ENCODE measurements around the gene CDH22. TPM values are rescaled to one million over a fixed set of nuclear protein-coding genes. Genes with fewer than 3 reads are reported as not detected.

Gene CDH22
- total and polyA plus RNA-seq, 9 of the 15 experiments (the other 6 are each of a cell fraction or from before 2014, with no cell fraction given) = 0.07 to 0.08 TPM; not detected in 7

DNA sequence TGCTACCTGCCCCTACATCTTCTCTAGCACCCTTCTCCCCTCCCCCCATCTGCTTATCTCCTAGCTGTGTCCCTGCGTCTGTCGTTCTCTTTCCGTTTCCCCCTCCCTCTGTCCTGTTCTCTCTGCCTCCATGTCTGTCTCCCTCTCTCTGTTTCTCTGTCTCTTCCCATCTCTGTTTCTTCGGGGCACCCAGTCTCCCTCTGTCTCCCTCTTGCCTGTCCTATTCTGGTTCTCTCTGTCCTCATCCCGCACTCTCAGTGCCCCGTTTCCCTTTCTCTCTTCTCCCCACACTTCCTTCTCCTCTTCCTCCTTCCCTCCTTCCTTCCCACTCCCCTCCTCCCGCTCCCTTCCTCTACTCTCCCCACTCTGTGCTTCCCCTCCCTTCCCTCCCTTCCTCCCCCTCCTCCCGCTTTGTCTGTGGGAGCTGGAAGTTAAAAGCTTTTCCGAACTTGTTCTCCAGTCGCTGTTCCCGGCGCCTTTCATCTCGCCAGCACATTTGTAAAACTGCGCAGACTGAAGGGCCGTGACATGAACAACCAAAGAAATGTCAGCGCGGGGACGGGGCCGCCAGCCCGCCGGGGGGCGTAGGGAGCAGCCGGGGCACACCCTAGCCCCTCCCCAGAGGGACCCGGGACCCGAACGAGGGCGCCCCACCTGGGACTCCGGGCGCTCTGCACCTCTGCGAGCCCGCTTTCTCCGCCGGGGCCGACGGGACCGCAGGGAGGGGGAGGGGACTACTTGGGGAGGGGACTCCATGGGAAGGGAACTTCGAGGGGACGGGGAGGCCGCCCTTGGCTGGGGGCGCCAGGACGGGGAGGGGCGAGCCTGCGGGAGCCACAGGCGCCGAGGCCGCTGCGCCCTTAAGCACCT lies 4.0 kb upstream of the CDH22 start (continued):
- TF ChIP-seq, protein P1, sequence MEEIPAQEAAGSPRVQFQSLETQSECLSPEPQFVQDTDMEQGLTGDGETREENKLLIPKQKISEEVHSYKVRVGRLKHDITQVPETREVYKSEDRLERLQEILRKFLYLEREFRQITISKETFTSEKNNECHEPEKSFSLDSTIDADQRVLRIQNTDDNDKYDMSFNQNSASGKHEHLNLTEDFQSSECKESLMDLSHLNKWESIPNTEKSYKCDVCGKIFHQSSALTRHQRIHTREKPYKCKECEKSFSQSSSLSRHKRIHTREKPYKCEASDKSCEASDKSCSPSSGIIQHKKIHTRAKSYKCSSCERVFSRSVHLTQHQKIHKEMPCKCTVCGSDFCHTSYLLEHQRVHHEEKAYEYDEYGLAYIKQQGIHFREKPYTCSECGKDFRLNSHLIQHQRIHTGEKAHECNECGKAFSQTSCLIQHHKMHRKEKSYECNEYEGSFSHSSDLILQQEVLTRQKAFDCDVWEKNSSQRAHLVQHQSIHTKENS (CRISPR knock-in tag; IDR thresholded peaks at IDR 0.05) = no peak
- TF ChIP-seq CTCF (IDR thresholded peaks at IDR 0.05 in 2 of 3, conservative IDR thresholded peaks at IDR 0.05 in 1 of 3; ENCODE audit: insufficient read depth in 2 of 3, low read depth in 1 of 3, low read length in 3 of 3) (peak; percentile 46 to 84 (median 52); a peak in 5 of 6 replicates), HINFP (tag; conservative IDR thresholded peaks at IDR 0.05; ENCODE audit: low read depth) (no peak), FOXA1 (IDR thresholded peaks at IDR 0.05; ENCODE audit: borderline replicate concordance) (no peak), DNMT1 (IDR thresholded peaks at IDR 0.05) (no peak), CREM (IDR thresholded peaks at IDR 0.05; ENCODE audit: low read depth) (no peak), JUN (IDR thresholded peaks at IDR 0.05; ENCODE audit: borderline replicate concordance, low read depth, low read length) (no peak), JUN (CRISPR knock-in tag; IDR thresholded peaks at IDR 0.05; ENCODE audit: borderline replicate concordance) (no peak), HMGXB4 (CRISPR knock-in tag; IDR thresholded peaks at IDR 0.05) (no peak), CBX2 (IDR thresholded peaks at IDR 0.05; ENCODE audit: insufficient read depth, low read length, poor library complexity, severe bottlenecking) (no peak), PURB (CRISPR knock-in tag; IDR thresholded peaks at IDR 0.05; ENCODE audit: low read depth) (no peak), CCNT2 (IDR thresholded peaks at IDR 0.05; ENCODE audit: borderline replicate concordance, extremely low read depth, insufficient read length, low read depth, low read length) (peak; percentile 31), RAD21 (CRISPR knock-in tag; conservative IDR thresholded peaks at IDR 0.05 in 1 of 2, IDR thresholded peaks at IDR 0.05 in 1 of 2) (peak in 1 of 2 experiments; percentile 16; a peak in 1 of 4 replicates), ZNF707 (CRISPR knock-in tag; conservative IDR thresholded peaks at IDR 0.05) (no peak)
- TF ChIP-seq, protein P2, sequence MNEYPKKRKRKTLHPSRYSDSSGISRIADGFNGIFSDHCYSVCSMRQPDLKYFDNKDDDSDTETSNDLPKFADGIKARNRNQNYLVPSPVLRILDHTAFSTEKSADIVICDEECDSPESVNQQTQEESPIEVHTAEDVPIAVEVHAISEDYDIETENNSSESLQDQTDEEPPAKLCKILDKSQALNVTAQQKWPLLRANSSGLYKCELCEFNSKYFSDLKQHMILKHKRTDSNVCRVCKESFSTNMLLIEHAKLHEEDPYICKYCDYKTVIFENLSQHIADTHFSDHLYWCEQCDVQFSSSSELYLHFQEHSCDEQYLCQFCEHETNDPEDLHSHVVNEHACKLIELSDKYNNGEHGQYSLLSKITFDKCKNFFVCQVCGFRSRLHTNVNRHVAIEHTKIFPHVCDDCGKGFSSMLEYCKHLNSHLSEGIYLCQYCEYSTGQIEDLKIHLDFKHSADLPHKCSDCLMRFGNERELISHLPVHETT (CRISPR knock-in tag; conservative IDR thresholded peaks at IDR 0.05 in 1 of 2, IDR thresholded peaks at IDR 0.05 in 1 of 2) = no peak
